ENCODE data around the gene ARFIP1.

- TF ChIP-seq GATA2 (IDR thresholded peaks at IDR 0.05; ENCODE audit: low read depth, low read length) (no peak), GATA3 (IDR thresholded peaks at IDR 0.05; ENCODE audit: low read depth, low read length) (no peak)
Observed at GRCh38 chr4:152851226-152851625, 71.5 kb downstream of the ARFIP1 start.
